GM04504 (cell line): ENCODE results near the gene INO80E.
"Not testable (repeated sequence)": the region's sequence is repeated elsewhere in the genome, so short reads cannot be mapped to it uniquely, and the experiment has no call there.

Experiments used
- DNase-seq: peaks from one replicate; pipeline ENCODE4 v3.0.0-alpha.2; 2012; ENCODE audit warnings: low read depth

The INO80E gene

DNA sequence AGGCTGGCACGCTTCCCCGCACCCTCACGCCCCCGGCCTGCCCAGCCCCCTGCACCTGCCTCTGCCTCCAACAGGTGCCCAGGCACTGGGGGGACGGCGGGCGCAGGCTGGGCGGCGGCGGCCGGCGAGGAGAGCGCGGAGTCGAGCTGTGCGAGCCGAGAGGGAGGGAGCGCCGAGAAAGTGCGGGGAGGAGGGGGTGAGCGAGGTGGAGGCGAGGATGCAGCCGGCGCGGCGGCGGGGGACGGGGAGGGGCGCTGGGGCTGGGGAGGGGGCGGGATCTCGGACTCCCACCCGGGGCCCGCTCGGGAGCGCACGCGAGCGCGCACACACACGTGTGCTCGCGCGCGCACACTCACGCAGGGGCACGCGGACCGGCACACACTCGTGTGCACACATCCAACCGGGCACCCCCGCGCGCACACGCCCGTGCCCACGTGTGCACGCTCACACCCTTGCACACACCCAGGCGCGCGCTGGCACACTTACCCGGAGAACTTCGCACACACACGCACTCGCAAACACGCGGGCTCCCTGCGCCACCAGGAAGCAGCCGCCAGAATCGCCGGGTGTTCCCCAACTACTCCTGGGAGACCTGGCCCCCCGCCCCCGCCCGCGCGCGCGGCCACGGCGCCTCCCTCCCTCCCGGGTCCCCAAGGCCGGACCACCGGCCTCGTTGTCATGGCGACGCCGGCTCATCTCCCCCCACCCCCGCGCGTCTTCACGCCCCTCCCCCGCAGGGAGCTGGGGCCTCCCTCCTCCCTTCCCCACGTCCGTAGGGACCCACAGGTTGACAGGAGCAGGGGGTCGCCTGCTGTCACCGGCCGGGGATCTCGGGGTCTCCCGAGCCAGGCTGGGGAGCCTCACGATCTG, 15.0 kb downstream of the INO80E start, which contains the start of gene DOC2A:
TSS of gene DOC2A (minus strand) at position 184 of the 870 bp plus-strand sequence. CDS start 805 bp downstream, outside the sequence.
- no peak for DNase-seq

DNA sequence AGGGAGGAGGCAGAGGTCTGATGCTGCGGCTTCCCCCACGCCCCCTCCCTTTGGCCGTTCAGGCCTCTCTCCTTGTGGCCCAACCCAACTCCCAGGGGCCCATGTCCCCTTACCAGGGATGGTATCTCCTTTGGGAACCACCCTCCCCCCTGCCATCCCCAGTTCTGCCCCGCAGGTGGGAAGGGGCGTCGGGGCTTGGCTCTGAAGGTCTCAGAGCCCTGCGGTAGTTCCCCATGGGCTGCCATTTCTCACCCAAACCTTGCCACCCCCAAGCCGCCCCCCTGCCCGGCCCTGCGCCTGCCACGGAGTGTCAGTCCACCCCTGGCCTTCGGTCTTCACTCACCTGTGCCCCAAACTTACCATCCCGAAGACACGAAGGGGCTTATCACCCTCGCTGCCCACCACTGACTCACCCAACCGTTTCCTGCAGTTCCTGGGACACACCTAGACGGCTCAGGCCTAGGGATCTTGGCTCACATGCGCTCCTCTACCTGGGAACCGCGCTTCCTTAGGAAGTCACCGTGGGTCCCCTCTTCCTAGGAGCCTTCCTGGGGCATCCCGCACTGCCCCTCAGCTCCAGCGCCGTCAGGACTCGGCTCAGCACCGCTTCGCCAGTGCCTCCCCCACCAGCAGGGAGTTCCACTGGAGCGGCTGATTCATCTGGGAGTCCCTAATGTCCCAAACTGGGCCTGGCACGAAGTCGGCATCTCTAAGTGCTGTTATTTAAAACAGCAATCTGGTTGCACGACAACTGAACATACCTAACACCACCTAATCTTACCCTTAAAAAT, 15.9 kb downstream of the INO80E start:
- DNase-seq: no peak

DNA sequence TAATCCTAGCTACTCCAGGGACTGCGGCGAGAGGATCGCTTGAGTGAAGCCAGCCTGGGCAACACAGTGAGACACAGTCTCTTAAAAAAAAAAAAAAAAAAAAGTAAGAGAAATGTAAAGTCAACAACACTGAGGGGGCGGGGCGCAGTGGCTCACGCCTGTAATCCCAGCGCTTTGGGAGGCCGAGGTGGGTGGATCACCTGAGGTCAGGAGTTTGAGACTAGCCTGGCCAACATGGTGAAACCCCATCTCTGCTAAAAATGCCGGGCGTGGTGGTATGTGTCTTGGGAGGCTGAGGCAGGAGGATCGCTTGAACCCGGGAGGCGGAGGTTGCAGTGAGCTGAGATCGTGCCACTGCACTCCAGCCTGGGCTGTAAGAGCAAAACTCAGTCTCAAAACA, 16.6 kb downstream of the INO80E start:
- DNase-seq: not testable (repeated sequence)

DNA sequence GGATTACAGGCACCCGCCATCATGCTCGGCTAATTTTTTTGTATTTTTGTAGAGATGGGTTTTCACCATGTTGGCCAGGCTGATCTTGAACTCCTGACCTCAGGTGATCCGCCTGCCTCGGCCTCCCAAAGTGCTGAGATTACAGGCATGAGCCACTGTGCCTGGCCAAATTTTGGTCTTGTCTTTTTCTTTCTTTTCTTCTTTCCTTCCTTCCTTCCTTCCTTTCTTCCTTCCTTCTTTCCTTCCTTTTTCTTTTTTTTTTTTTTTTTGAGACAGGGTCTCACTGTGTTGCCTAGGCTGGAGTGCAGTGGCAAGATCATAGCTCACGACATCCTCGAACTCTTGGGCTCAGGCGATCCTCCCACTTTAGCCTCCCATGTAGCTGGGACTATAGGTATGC, 19.4 kb downstream of the INO80E start:
- not testable (repeated sequence) for DNase-seq

GRCh38 chr16:30016555-30017276, 20.7 kb downstream of the INO80E start:
- no peak for DNase-seq

DNA sequence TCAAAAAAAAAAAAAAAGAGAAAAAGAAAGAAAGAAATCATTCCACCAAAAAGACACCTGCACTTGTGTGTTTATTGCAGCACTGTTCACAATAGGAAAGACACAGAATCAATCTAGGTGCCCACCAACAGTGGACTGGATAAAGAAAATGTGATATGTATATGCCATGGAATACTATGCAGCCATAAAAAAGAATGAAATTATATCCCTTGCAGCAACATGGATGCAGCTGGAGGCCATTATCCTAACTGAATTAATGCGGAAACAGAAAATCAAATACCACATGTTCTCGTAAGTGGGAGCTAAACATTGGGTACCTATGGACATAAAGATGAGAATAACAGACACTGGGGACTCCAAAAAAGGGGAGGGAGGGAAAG, 21.2 kb downstream of the INO80E start:
- DNase-seq: no peak

- not testable (repeated sequence) for DNase-seq
Measured at GRCh38 chr16:30017937-30018336, 21.9 kb downstream of the INO80E start.

GRCh38 chr16:30018731-30019158, 22.7 kb downstream of the INO80E start:
- DNase-seq: no peak

DNA sequence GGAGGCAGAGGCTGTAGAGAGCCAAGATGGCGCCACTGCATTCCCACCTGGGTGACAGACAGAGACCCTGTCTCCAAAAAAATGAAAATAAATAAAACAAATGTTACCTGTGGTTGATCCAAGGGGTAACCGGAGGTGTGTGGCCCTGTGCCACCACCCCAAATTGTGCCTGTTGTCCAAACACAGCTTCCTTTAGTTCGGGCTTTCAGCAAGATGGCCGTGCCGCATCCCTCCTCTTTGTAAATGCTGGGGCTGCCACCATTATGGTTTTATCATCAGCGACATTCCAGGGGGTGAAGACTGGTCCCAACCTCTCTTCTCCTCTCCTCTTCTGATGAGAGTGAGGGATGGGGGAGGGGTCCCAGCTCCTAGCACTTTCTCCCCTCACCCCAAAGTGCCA, 26.8 kb downstream of the INO80E start, which contains the start of gene C16orf92:
TSS of gene C16orf92 (plus strand) at position 312 of the 400 bp plus-strand sequence. CDS start 143 bp downstream, outside the sequence.
- DNase-seq: no peak

DNA sequence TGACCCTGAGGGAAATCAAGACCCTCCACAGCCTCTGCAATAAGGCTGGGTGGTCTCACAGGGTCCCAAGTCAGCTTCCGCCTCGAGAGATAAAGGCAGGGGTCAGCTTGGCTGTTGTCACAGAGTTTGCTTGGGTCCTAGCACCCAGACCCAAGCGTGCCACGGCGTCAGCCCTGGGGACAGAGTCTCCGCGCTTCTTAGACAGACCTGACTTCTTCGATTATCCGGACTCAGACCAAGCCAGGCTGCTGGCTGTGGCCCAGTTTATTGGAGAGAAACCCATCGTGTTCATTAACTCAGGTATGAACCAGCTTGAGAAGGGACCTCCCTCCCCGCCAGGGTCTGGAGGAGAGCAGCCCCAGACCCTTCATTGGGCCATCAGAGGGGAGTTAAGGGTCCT, 27.5 kb downstream of the INO80E start:
- no peak for DNase-seq

DNA sequence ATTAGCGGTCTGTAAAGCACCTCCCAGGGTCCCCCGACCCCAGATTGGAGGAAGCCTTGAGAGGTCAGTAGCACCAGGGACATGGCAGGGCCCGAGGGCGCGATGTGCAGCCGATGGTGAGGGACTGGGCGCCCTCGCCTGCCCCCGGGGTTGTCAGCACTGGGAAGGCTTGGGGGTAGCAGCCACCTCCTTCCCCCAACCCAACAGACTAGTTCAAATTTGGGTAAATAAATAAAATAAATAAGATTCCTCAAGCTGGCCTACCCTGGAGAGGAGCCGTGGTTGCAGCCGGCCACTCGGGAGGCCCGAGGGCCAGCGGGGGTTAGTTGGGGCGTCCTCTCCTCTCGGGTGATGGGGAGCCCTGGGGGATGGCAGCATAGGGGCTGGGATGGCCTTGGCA, 28.4 kb downstream of the INO80E start:
- no peak for DNase-seq

GRCh38 chr16:30025156-30025555, 29.1 kb downstream of the INO80E start:
- DNase-seq: no peak

DNA sequence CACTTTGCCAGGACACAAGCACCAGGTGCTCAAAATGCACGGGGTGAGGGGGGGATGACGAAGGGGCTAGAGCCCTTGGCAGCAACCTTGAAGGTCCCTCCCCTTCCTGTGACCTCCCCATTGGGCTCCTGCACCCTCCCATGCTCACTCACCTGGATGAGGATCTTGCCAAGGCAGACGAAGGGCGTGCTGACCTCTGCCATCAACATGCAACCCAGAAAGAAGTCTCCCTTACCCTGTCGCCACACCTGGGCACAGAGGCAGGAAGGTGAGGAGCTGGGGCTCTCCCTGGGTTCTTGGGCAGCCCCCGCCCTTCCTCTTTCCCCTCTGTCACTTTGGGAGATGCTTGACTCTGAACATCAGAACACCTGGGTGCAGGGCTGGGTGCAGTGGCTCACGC, 29.5 kb downstream of the INO80E start:
- DNase-seq: no peak

DNA sequence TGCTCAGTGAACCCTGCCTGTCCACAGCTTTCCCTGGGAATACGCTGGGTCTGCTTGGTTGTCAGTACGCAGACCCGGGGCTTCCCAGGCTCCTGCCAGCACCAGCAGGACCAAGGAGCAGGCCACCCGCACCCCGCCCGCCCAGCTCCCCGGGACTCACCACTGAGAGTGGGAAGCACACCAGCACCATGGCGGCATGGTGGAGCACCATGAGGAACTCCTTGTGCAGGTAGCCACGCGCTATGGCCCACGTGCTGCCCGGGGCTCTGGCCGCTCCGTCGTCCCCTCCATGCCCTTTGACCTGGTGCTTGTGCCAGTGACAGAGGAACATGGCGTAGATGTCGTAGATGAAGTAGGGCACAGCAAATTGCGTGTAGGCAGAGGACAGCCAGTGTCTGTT, 30.4 kb downstream of the INO80E start:
- DNase-seq: no peak

DNA sequence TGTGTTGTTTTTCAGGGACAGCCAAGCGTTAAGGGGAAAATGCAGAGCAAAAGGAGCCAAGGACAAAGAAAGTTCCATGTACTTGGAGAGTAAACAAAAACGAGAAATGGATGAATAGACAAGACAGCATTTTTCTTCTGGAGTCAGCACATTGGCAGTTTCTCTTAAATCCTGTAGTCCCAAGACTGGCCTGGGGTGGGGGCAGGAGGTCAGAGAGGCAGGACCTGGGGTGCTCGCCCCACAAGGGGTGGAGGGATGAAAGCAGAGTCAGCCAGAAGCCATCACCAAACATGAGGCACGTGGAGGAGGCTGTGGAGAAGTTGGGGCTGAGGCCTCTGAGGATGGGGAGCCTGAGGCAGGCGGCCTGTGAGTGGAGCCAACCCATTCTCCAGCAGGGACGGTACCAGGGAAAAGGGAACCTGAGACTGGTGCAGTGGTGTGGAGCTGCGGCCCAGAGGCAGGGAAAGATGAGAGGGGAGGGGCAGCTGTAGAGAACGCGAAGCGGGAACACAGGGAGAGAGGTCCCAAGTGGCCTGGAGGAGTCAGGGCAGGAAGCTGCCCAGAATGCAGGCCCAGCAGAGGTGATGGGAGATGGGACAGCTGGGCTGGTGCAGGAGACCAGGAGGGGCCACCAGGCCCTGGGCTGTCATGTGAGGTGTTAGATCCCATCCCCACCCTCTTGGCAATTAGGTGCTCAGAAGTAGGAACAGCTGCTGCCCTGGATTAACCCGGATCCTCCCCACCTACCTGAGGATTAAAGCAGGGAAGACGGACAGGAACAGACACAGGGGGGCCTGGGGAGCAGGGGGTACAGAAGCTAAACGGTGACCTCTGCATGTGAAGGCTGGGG, 31.8 kb downstream of the INO80E start:
- DNase-seq: no peak

DNA sequence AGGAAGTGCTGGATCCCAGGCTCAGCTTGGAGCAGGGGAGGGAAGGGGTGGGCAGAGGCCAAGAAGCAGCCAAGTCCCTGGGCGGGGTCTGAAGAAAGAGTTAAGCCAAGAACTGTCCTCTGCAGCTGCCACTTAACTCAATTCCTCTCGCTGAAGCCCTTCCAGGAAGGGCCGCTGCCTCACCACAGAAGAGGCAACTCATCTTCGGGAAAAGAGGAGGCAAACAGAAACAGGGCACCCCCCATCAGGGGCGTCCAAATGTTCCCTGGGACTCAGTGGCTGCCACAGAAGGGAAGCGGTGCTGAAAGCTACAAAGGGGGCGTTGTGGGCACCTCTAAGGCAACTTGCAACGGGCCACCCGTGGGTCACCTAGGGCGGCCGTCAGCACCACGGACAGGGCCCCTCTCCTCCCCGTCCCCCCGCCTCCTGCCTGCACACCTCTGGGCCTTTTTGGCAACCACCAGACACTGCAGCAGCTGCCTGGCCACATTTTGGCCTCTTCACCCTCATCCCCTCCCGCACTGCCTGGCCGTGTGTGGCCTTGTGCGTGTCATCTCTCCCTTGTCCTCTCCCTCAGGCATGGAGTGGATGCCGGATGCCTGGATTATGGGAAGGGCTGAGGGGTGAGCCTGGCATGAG, 32.5 kb downstream of the INO80E start:
- no peak for DNase-seq

GRCh38 chr16:30030011-30030685, 34.1 kb downstream of the INO80E start:
- DNase-seq: no peak

DNA sequence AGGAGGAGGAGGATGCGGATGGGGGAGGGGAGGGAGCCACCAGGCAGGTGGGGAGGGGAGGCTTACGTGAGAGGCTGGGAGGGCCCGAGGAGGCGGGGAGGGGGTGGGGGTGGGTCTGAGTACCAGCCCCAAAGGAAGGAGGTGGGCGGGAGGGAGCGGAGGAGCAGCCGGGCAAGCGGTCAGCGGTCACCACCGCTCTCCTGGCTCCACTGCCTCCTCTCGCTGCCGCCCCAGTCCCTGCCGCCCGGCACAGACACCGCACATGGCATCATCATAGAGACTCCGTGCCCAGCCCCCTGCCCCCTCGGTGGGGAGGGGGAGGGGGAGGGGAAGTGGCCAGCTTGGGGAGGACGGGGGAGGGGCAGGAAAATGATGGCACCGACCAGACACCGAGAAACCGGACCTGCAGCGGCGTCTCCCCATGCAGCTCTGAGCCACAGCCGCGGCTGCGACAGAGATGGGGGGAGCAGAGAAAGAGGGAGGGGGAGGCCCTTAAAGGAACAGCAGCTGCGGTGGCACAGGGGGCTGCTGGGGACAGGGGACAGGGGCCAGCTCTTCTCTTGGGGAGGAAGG, 34.9 kb downstream of the INO80E start, which contains the start of gene TLCD3B:
TSS of gene TLCD3B (minus strand) at position 431 of the 573 bp plus-strand sequence. CDS start 744 bp downstream, outside the sequence.
- no peak for DNase-seq

- no peak for DNase-seq
Measured at GRCh38 chr16:30031477-30031918, 35.5 kb downstream of the INO80E start.
